Fibroblast of villous mesenchyme (primary cell): ENCODE measurements around the gene CACNB3. TPM values are rescaled to one million over a fixed set of nuclear protein-coding genes. Genes with fewer than 3 reads are reported as not detected.

Experiments used
- DNase-seq: peaks from one replicate; pipeline ENCODE4 v3.0.0-alpha.2; 2010; ENCODE audit warnings: low read depth
- H3K4me3 ChIP-seq: 2 replicates; pipeline ENCODE4 v1.5.1; 2011; ENCODE audit warnings: low read depth, mild to moderate bottlenecking, low read length
- CTCF ChIP-seq: IDR thresholded peaks from 2 replicates; pipeline ENCODE4 v1.5.1; 2012; ENCODE audit warnings: low read depth, mild to moderate bottlenecking, low read length; ENCODE audit not compliant: insufficient read depth
- total RNA-seq: library from RNA; depleted of rRNA; stranded (reverse); fragments of >200 nt; gene quantifications from 2 replicates; pipeline ENCODE4 v1.2.3, GENCODE V29; 2012

CACNB3 gene
- total RNA-seq = 29.8 and 30.3 TPM in 2 replicates

- peak; percentile 39 for DNase-seq
- H3K4me3 ChIP-seq = peak within 1 kb of the TSS; percentile 80
- no peak for TF ChIP-seq CTCF
Measured at GRCh38 chr12:48817873-48818830, at the start of gene CACNB3. Gene CACNB3 (plus strand): TSS chr12:48818496. CDS start chr12:48818930, 434 bp downstream.

DNA sequence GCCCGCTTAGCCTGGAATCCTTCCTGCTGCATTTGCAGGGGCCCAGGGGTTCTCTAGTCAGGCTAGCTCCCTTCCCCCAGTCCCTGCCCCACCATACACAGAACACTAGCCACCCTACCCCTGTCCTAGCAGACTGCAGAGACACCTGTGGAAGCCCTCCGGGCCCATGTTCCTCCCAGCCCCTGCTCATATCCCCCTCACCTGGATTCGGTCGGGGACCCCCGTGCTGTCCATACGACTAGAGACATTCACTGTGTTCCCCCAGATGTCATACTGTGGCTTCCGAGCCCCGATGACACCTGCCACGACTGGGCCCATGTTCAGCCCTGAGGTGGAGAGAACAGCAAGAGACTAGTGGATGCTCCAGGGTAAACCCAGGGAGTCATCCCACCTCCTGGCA lies 49.6 kb upstream of the CACNB3 start:
- H3K4me3 ChIP-seq = no peak overlapping the region
- no peak for TF ChIP-seq CTCF
- no peak for DNase-seq

- no peak for DNase-seq
Measured at GRCh38 chr12:48770756-48771155, 47.5 kb upstream of the CACNB3 start.

DNA sequence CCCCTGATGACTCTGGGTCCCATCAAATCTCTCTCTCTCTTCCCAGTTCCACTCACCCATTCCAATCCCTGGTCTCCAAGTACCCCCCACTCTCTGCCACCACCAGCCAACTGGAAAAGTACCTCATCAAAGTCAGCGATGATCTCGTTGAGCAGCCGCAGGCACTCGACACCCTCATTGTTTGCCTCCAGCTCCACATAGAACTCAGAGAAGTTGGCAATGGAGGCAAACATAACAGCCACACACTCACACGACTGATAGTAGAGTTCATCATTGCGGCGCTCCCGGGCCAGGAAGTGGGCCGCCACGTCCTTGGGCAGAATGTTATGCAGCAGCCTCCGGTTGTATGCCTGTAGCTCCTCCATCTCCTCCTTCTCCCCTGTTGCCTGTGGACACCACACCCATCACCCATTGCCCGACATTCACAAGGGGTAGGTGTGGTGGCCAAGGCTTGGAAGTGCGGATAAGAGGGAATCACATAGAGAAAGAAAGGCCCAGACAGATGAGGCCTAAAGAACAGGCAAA lies 46.6 kb upstream of the CACNB3 start:
- no peak overlapping the region for H3K4me3 ChIP-seq
- no peak for TF ChIP-seq CTCF
- DNase-seq = no peak

More at GRCh38 chr12:48770756-48771155, 47.5 kb upstream of the CACNB3 start:
- no peak overlapping the region for H3K4me3 ChIP-seq
- no peak for TF ChIP-seq CTCF

GRCh38 chr12:48773686-48774085 lies 44.6 kb upstream of the CACNB3 start:
- no peak for DNase-seq
- no peak overlapping the region for H3K4me3 ChIP-seq
- no peak for TF ChIP-seq CTCF

GRCh38 chr12:48774516-48774915 lies 43.8 kb upstream of the CACNB3 start:
- no peak for DNase-seq
- no peak for TF ChIP-seq CTCF
- H3K4me3 ChIP-seq = no peak overlapping the region
